Measurements from ENCODE around the gene SELENOT. TPM values are rescaled to one million over a fixed set of nuclear protein-coding genes. Genes with fewer than 3 reads are reported as not detected.

SELENOT gene, protein sequence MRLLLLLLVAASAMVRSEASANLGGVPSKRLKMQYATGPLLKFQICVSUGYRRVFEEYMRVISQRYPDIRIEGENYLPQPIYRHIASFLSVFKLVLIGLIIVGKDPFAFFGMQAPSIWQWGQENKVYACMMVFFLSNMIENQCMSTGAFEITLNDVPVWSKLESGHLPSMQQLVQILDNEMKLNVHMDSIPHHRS
- 120 and 128 TPM in 2 replicates for total RNA-seq

GRCh38 chr3:150603153-150603979 lies at the start of gene SELENOT:
SELENOT (plus strand) TSS chr3:150603321; CDS start chr3:150603363, 42 bp downstream.
- intact Hi-C loops (cut with micrococcal nuclease) = loop anchor here (1.0 to 10.0 kb wide), 7 partner anchors 10 to 481 kb away; partner anchors contain the start of genes EIF2A, ERICH6, MED12L and SERP1

GRCh38 chr3:150555859-150556436 lies 47.2 kb upstream of the SELENOT start:
- intact Hi-C loops (cut with micrococcal nuclease) = no loop called here

DNA sequence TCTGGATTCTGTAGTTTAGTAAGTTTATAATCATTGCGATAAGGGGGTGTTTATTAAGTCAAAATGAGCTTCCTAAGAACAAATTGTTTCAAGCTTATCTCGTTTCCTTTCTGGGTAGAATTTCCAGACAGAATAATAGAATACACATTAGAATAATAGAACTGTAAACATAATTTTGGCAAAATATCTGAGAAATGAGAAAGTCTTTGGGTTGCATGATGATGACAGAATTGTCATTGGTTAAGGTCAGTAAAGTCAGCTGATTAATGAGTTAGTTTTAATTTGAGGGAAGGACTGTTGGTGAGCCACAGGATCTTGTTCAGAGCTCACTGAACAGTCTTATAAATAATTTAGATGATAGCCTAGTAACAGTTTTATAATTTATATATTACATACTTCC lies 46.3 kb upstream of the SELENOT start:
- intact Hi-C loops (cut with micrococcal nuclease) = no loop called here

DNA sequence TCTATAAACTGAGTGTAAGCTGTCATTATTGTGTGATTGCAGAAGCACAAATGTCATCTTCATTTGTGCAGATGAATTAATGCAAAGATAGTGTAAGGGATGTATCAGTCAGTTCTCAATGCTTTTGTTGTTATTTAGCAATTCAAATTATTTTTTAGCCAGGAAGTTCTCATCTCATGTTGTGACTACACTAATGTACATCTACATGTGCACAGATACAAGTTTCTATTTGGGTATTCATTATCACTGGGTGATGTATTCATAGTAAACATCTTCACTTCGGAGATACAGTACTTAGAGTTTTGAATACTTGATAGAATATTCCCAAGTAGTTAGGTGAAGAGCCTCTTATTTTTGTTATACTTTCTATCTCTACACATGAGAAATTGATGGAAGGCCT lies 45.4 kb upstream of the SELENOT start:
- intact Hi-C loops (cut with micrococcal nuclease) = no loop called here

GRCh38 chr3:150564243-150564642 lies 38.9 kb upstream of the SELENOT start:
- intact Hi-C loops (cut with micrococcal nuclease) = no loop called here

- intact Hi-C loops (cut with micrococcal nuclease) = no loop called here
Measured at GRCh38 chr3:150567328-150567727, 35.8 kb upstream of the SELENOT start.

GRCh38 chr3:150577855-150578254 lies 25.3 kb upstream of the SELENOT start:
- intact Hi-C loops (cut with micrococcal nuclease) = no loop called here

- intact Hi-C loops (cut with micrococcal nuclease) = no loop called here
Measured at GRCh38 chr3:150581174-150581573, 21.9 kb upstream of the SELENOT start.

DNA sequence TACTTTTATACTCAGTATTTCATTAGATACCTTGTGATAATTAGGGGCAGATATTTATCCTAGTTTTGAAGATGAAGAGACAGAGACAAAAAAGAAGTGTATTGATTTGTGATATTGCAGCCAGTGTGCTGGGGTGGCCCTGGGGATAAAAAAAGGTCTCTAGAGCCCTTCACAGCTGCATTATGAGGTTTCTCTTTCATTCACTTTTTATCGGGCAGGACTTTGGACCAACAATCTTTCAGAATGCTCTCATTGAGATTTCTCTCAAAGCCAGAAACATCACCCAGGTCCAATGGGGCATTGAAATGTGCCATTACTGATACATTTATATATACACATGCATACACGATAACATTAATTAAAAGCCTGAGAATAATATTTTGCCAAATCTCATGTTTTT lies 20.5 kb upstream of the SELENOT start:
- intact Hi-C loops (cut with micrococcal nuclease) = loop anchor here (2.0 kb wide), 2 partner anchors 20 to 36 kb away; partner anchors contain the start of genes EIF2A, SELENOT and SERP1

- intact Hi-C loops (cut with micrococcal nuclease) = loop anchor here (2.0 kb wide), 2 partner anchors 20 to 36 kb away; partner anchors contain the start of genes EIF2A, SELENOT and SERP1
Measured at GRCh38 chr3:150583028-150583427, 20.1 kb upstream of the SELENOT start.

- intact Hi-C loops (cut with micrococcal nuclease) = no loop called here
Measured at GRCh38 chr3:150588027-150588830, 14.9 kb upstream of the SELENOT start.

DNA sequence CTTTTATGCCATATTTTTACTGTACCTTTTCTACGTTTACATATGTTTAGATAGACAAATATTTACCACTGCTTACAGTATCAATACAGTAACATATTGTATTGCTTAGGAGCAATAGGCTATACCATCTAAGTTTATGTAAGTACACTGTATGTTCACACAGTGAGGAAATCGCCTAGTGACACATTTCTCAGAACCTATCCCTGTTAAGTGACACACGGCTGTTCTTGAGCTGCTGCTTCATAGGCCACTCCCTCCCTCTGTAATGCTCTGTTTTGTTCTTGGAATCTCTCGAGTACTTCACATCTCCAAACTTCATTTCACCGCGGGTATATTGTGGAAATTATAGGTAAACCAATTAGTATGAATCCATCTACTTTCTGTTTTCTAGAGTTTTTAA lies 13.4 kb upstream of the SELENOT start:
- intact Hi-C loops (cut with micrococcal nuclease) = no loop called here

DNA sequence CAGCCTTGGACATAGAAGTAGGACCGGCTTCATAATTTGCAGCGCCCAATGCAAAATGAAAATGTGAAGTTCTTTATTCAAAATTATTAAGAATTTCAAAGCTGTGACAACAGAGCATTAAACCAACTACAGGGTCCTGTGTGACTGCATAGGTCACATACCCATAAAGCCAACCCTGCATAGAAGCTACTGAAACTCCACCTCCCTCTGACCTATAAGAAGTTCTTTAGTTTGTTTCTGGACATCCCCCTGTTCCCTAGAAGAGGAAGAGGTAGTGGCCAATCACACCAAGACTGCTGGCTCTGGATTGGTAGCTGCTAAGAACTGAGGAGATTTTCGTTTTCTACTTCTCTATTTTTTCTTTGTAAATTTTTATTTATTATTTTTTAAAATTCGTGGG lies 9.0 kb upstream of the SELENOT start:
- intact Hi-C loops (cut with micrococcal nuclease) = no loop called here

DNA sequence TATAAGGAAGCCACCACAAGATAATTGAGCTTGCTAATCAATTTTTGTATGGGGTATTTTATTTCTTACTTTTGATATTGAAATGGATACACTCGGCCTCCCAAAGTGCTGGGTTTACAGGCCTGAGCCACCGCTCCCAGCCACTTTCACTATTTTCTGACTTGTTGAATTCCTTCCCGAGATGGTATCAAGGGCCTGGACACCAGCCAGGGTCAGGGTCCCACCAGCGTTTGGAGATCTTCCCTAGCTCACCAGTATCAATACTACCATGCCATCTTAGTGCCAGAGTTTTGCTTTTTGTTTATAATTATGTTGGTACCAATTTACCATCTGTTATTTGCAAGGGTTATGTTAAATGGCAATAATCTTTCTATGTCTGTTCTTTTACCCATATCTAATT lies 5.5 kb upstream of the SELENOT start:
- intact Hi-C loops (cut with micrococcal nuclease) = no loop called here

DNA sequence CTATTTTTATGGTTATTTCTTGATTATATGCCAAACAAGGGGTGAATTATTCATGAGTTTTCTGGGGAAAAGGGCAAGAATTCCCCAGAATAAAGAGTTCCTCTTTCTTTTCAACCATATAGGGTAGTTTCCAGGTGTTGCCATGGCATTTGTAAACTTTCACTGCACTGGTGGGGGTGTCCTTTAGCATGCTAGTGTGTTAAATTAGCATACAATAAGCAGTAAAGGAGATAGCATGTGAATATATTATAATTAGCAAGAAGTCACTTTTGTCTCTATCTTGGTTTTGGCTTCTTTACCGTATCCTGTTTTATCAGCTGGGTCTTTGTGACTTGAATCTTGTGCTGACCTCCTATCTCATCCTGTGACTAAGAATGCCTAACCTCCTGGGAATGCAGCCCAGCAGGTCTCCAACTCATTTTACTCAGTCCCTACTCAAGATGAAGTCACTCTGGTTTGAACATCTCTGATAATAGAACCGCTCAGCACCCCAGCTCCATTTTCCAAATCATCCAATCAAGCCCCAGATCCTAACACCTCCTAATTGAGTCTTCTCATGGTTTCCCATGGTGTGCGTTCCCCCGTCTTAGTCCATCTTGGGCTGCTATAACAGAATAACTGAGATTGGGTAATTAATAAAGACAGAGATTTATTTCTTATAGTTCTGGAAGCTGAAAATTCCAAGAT lies 3.4 kb upstream of the SELENOT start:
- intact Hi-C loops (cut with micrococcal nuclease) = loop anchor here (10.0 kb wide), 1 partner anchor 485 kb away; the partner anchor contains the start of gene MED12L

DNA sequence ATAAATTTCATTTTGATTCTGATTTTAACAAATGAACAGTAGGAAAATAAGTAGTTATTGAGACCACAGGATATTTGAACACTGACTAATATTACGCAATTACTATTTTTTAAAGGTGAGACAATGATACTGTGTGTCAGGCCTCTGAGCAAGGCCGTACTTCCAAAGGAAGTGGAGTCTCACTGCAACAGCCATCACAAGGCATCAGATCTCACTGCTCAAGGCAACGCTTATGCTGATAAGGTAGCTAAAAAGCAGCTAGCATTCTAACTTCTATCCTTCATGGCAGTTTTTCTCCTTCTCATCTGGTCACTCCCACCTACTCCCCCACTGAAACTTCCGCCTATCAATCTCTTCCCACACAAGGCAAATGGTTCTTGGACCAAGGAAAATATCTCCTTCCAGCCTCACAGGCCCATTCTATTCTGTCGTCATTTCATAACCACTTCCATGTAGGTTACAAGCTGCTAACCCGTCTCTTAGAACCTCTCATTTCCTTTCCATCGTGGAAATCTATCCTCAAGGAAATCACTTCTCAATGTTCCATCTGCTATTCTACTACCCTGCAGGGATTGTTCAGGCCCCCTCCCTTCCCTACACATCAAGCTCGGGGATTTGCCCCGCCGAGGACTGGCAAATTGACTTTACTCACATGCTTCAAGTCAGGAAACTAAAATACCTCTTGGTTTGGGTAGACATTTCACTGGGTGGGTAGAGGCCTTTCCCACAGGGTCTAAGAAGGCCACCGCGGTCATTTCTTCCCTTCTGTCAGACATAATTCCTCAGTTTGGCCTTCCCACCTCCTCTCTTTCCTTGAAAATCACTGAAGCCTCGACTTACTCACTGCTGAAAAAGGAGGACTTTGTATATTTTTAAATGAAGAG lies 2.2 kb upstream of the SELENOT start:
- intact Hi-C loops (cut with micrococcal nuclease) = loop anchor here (10.0 kb wide), 1 partner anchor 484 kb away; the partner anchor contains the start of gene MED12L

- intact Hi-C loops (cut with micrococcal nuclease) = loop anchor here (1.0 to 10.0 kb wide), 7 partner anchors 11 to 482 kb away; partner anchors contain the start of genes EIF2A, ERICH6, MED12L and SERP1
Measured at GRCh38 chr3:150602426-150603152, 532 bp upstream of the SELENOT start.

DNA sequence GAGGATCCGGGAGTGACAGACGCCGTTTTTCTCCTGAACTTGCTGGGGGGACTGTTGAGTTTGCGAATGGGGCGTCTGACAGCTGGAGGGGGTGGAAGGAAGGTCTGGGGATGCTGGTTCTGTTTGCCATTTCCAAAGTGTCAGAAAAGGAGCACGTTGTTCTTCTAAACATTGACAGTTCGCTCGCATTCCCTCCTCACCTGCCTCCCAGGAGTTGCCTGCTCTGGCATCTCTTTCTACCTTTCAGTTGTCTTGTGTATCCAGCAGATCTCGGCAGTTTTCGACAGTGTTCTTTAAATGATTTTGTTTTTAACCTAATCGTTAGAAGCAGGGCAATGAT lies 829 bp downstream of the SELENOT start:
- intact Hi-C loops (cut with micrococcal nuclease) = loop anchor here (1.0 to 10.0 kb wide), 7 partner anchors 9 to 481 kb away; partner anchors contain the start of genes EIF2A, ERICH6, MED12L and SERP1

Data from T-helper 2 cell treated with Interferon-gamma antibody and Interleukin-4, amounts not matched to agents 100 ng/mL and 5 ng/mL, for 36 hours (primary cell).